GM10248 (cell line): ENCODE results near the gene MAMSTR.
A peak's percentile ranks its signal among the peaks of the same experiment; 100 is the strongest.
"Not testable (repeated sequence)": the region's sequence is repeated elsewhere in the genome, so short reads cannot be mapped to it uniquely, and the experiment has no call there.

ENCODE experiments used
- CTCF ChIA-PET: fragments of 300-600 bp; sonication (Branson Sonifier 250); formaldehyde crosslinking; extraction: SDS; loops from one replicate; lab custom pipeline; 2021; ENCODE audit warnings: antibody characterized with exemption; lab: Yijun Ruan, JAX
- POLR2A ChIA-PET: fragments of 350-650 bp; sonication (Branson Sonifier 250); formaldehyde crosslinking; extraction: SDS; loops from one replicate; lab custom pipeline; 2020; ENCODE audit warnings: antibody characterized with exemption; lab: Yijun Ruan, JAX
- DNase-seq: peaks from one replicate; pipeline ENCODE4 v3.0.0; 2012; ENCODE audit errors: extremely low spot score
- TF ChIP-seq, protein P1 (sequence below): IDR thresholded peaks from 2 replicates; pipeline ENCODE4 v1.5.1; 2012; ENCODE audit warnings: mild to moderate bottlenecking, low read depth; ENCODE audit errors: extremely low read depth, missing control alignments, control extremely low read depth

The MAMSTR gene

DNA sequence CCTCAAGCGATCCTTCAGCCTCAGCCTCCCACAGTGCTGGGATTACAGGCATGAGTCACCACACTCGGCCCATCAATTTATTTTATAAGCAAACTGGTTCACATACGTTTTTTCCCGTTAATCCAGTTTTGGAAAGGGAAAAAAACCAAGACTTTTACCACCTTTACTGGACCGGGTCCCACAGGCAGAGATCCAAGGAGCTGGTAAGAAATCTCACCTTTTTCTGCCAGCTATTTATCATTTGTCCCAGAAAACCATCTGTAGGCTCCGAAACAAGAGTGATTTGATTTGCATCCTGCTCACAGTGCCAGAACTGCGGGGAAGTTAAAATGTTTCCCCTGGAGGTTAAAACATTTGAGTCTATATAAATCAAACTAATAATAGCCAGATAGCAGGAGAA lies 30.1 kb downstream of the MAMSTR start:
- no peak for DNase-seq

DNA sequence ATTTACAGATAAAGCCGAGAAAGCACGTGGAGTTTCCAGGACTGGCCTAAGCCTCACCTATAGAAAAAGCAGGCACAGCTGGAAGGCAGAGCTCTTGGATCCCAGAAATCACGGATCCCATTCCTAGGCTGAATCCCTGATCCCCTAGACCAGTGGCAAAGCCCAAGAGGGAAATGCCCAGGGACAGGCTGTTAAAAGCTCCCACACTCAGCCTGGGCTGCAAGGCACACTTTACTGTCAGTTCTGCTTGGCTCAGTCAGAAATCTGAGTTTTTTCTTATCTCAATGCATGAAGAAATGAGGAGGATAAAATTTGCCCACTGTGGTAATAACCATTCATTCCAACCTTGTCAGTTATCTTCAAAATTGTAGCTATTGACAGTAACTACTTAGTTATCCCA lies 31.7 kb downstream of the MAMSTR start:
- ChIA-PET CTCF (interaction anchor here (1.2 to 2.7 kb wide), 3 partner anchors 9 to 42 kb away, joined by 3 to 19 read pairs (median 3); partner anchors contain the start of gene CA11), POLR2A (no interaction called here)
- TF ChIP-seq, protein P1, sequence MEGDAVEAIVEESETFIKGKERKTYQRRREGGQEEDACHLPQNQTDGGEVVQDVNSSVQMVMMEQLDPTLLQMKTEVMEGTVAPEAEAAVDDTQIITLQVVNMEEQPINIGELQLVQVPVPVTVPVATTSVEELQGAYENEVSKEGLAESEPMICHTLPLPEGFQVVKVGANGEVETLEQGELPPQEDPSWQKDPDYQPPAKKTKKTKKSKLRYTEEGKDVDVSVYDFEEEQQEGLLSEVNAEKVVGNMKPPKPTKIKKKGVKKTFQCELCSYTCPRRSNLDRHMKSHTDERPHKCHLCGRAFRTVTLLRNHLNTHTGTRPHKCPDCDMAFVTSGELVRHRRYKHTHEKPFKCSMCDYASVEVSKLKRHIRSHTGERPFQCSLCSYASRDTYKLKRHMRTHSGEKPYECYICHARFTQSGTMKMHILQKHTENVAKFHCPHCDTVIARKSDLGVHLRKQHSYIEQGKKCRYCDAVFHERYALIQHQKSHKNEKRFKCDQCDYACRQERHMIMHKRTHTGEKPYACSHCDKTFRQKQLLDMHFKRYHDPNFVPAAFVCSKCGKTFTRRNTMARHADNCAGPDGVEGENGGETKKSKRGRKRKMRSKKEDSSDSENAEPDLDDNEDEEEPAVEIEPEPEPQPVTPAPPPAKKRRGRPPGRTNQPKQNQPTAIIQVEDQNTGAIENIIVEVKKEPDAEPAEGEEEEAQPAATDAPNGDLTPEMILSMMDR = no peak
- no peak for DNase-seq

More for the DNA sequence above, 30.1 kb downstream of the MAMSTR start:
- CTCF ChIA-PET = interaction anchor here (1.4 to 1.6 kb wide), 2 partner anchors 11 to 44 kb away, joined by 3 to 5 read pairs; partner anchors contain the start of gene CA11
- POLR2A ChIA-PET = no interaction called here
- TF ChIP-seq, protein P1 = no peak

DNA sequence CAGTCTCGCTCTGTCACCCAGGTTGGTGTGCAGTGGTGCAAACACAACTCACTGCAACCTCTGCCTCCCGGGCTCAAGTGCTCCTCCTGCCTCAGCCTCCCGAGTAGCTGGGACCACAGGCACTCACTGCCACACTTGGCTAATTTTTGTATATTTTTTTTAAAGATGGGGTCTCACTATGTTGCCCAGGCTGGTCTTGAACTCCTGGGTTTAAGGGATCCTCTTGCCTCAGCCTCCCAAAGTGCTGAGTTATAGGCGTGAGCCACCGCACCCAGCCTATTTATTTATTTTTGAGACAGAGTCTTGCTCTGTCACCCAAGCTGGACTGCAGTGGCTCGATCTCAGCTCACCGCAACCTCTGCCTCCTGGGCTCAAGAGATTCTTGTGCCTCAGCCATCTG lies 32.9 kb downstream of the MAMSTR start:
- DNase-seq, POLR2A ChIA-PET: not testable (repeated sequence)
- CTCF ChIA-PET = interaction anchor here (1.2 to 2.7 kb wide), 2 partner anchors 12 to 41 kb away, joined by 3 to 19 read pairs; partner anchors contain the start of gene CA11

DNA sequence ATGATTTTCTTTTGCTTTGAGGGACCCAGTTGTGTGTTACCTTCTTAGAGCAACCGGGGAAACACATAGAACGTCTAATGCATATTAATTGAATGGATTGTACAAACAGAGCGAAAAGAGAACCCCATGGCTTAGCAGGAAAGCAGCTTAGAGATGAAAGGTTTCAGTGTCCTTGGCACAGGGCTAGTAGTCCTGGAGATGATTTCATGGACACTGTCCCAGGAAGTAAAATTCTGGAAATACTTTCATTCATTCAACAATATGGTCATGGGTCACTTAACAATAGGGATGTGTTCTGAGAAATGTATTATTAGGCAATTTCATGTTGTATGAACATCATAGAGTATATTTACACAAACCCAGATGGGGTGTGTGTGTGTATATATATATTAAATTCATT lies 33.4 kb downstream of the MAMSTR start:
- no peak for DNase-seq
- POLR2A ChIA-PET = no interaction called here
- CTCF ChIA-PET = interaction anchor here (0.9 to 2.7 kb wide), 2 partner anchors 11 to 41 kb away, joined by 3 to 19 read pairs; partner anchors contain the start of gene CA11
- TF ChIP-seq, protein P1 = no peak

DNA sequence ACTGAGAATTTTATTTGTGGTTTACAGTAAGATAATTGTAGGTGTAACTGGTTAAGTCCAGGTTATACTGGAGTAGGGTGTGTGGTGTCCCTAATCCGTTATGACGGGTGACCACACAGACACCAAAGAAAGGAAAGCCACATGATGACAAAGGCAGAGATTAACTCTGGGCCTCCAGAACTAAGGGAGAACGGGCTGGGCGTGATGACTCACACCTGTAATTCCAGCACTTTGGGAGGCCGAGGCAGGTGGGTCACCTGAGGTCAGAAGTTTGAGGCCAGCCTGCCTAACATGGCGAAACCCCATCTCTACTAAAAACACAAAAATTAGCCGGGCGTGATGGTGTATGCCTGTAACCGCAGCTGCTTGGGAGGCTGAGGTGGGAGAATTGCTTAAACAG lies 33.9 kb downstream of the MAMSTR start:
- CTCF ChIA-PET = interaction anchor here (0.9 kb wide), 1 partner anchor 40 kb away, joined by 3 read pairs; the partner anchor contains the start of gene CA11
- TF ChIP-seq, protein P1 = no peak
- POLR2A ChIA-PET = no interaction called here

DNA sequence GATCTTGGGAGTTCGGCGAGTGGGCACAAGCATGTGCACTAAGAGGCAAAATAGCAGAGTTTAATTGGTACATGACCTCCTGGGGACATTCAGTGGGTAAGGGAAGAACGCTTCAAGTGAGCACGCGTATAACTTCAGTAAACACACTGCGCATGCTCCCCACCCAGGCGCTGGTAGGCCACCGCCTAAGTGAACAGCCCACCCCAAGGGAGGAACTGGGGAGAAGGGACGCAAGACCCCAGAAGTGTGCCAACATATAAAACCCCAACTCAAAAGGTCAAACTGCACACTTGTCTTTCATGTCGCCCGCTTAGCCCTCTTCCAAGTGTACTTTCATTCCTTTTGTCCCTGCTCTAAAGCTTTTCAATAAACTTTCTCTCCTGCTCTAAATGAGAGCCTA lies 36.2 kb downstream of the MAMSTR start:
- CTCF ChIA-PET = interaction anchor here (1.2 kb wide), 1 partner anchor 9 kb away, joined by 5 read pairs; no protein-coding TSS in a partner anchor

More for the DNA sequence above, 33.9 kb downstream of the MAMSTR start:
- peak; percentile 5 for DNase-seq

DNA sequence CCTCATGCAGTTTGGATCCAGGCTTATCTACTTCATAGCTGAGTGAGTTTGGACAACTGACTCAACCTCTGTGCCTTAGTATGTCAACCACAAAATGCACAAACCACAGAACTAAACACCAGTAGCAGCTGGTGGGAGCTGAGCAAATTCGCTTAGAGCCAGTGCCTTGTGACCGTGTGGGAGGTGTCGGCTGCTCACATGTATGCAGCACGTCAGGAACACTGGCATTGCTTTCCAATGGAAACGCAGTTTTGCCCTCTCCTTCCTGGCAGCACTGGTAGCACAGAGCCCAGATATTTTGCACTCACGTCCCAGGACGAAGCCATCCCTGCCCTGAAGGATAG lies 38.4 kb downstream of the MAMSTR start:
- peak; percentile 46 for DNase-seq
- POLR2A ChIA-PET = no interaction called here
- CTCF ChIA-PET = no interaction called here
- TF ChIP-seq, protein P1 = no peak

More for the DNA sequence above, 36.2 kb downstream of the MAMSTR start:
- POLR2A ChIA-PET = interaction anchor here (0.7 kb wide), 2 partner anchors 37 to 245 kb away, joined by 4 to 5 read pairs; no protein-coding TSS in a partner anchor
- TF ChIP-seq, protein P1 = no peak
- no peak for DNase-seq
